CD4-positive, alpha-beta T cell treated with Interleukin-17A for 4 hours (primary cell): ENCODE results near the gene AKR7A3.

Source experiments
- DNase-seq: peaks from one replicate; pipeline ENCODE4 v3.0.0-alpha.2; 2020; ENCODE audit warnings: mixed read lengths

The AKR7A3 gene

DNA sequence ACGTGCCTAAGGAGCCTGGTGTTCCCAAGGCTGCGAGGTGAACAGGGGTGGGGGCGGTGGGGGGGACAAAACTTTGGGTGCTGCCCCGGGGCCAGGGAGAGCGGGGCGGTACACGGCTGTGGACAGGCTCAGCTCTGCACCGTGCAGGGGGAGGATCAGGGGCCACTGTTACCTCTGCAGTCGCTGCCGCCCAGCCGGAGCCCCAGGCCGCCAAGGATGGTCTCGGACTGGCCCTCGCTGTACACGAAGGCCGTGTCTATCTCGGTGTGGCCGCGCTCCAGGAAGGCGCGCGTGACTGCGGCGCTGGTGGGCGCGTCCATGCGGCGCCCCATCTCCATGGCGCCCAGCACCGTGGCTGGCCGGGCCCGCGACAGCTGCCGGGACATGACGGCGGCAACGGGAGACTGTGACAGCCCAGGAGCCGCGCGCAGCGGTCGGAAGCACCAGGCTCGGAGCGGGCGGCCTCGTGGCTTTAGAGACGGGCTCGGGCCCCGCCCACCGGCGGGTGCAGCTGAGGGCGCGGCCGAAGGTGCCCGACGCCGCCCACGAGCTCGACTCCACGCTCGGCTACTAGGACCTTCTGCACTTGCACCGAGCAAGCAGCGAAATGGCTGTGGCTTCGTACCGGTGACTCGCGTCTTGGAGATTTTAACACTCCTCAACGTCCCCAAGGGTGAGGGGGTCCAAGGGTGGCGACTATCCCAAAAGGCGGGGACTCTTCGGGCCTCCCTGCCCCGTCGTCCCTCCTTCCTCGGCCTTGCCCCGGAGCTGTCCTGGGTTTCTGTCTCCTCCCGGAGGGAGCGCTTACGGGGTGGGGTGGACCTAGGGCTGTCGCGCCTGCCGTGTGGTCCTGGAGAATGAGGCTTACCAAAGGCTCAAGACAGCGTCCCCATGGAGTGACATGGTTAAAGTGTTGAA lies at the start of gene AKR7A3:
Gene AKR7A3 (minus strand): TSS at position 447 of the 918 bp plus-strand sequence. CDS start 61 bp downstream, at position 386.
- peak; percentile 75 for DNase-seq

DNA sequence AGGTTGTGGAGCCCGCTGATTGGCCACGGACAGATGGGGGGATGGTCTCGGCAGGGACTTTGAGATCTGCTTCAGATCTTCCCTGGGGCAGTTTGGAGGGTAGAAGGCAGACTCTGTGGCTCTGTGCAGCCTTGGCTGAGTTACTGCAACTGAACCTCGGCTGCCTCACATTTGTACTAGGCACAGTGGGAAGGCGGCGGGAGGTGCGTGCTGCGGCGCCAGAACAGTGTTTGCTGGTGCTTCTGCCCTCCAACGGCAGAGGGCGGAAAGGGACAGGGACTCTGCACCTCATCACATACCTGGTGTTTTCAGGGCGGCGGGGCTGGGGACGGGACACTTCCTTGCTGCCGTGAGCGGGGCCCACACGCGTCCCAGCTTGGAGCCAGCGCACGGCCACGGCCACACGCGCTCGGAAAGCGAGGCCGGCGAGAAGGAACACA lies 49.8 kb upstream of the AKR7A3 start:
- no peak for DNase-seq

DNA sequence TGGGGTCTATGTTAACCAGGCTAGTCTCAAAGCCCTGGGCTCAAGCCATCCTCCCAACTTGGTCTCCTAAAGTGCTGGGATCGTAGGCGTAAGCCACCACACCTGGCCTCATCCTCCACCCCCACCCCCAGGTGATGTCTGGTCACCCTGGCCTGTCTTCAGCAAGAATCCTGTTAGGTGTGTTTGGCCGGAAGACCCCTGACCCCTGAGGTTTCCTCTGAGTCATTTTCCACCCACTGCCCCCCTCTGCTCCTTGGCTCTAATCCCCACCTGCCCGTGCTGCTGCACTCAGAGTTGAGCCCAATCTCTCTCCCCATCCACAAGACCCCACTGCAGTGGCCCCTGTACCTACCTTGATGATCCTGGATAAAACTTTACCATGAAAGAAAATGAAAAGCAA lies 48.7 kb upstream of the AKR7A3 start:
- DNase-seq: no peak

DNA sequence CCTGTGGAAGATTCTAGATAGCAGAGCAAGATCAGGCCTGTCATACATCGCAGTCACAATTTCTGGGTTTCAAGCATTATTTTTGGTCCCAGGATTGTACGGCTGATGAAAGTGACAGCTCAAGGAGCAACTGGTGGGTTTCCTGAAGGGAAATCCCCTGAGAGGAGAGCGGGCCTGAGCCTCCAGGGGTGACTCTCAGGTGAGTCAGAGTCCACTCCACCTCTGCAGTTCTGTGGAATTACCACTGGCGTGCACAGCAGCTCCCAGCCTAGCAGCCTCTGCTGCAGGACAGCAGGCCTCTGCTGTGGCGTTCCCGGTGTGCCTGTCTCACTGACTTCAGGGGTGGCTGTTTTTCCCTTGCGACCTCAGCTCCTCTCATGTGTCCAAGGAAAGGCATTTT lies 48.0 kb upstream of the AKR7A3 start:
- no peak for DNase-seq

DNA sequence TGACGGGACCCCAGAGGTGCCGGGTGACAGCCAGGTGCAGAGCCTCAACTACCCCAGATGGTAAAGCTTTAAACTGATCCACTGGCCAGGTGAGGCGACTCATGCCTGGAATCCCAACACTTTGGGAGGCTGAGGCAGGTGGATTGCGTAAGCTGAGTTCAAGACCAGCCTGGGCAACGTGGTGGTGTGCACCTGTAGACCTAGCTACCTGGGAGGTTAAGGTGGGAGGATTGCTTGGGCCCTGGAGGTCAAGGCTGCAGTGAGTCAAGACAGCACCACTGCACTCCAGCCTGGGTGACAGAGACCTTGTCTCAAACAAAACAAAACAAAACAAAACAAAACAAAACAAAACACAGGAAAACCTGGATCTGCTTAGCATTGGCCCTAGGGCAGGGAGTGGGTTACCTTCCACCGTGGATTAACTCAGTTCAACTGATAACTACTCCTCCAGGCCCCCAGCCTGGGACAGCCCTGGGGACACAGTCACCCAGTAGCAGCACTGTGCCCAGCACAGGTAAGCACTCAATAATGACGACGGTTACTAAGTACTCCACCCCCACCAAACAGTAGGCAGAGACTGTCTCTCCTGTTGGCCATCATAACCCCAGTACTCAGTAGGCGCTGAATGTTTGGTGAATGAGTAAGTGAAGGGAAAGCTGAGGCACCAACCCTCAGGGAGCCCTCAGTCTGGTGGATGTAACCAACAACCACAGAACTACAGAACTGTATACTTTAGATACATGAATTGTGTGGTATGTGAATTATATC lies 45.2 kb upstream of the AKR7A3 start:
- DNase-seq: no peak

DNA sequence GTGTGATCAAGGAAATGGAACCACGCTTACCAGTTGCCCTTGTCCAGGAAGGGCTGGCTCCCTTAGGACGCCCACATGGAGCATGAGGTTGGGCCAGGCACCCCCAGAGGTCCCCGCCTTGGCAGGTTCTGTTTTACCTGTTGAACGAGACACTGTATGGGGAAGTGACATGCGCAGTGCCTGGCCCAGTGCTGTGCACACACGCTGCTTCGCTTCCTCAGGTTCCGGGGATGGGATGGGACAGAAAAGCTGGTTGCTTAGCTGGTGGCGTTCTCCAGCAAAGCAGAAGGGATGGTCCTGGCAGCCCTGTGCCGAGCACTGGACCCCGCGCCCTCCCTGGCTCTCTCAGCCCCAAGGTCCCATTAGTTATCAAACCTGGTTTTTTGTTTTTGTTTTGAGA lies 44.3 kb upstream of the AKR7A3 start:
- DNase-seq: no peak

DNA sequence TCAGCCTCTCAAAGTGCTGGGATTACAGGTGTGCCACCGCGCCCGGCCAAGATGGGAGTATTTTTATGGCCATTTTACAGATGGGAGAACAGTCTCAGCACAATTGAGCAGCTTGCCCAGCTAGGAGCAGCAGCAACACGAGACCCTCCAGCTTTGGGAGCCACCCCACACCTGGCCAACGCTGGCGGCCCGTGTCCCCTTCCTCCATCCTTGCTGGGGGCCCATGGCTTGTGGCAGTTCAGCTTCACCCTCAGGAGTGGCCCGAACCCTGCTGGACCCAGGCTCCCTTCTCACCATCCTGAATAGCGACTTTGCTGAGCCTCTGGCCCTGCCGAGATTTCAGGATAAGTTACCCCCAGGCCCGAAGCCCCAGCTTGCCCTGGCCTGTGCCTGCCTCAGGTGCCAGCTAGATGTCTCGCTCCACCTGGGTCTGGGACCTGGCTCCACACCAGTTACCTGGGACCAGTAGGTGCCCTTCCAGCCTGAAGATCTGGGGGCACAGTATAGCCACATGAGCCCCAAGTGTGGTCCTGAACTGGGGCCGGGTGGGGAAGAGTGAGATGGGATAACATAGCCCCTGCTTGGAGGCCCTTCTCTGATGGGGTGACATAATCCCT lies 42.8 kb upstream of the AKR7A3 start:
- DNase-seq: no peak

DNA sequence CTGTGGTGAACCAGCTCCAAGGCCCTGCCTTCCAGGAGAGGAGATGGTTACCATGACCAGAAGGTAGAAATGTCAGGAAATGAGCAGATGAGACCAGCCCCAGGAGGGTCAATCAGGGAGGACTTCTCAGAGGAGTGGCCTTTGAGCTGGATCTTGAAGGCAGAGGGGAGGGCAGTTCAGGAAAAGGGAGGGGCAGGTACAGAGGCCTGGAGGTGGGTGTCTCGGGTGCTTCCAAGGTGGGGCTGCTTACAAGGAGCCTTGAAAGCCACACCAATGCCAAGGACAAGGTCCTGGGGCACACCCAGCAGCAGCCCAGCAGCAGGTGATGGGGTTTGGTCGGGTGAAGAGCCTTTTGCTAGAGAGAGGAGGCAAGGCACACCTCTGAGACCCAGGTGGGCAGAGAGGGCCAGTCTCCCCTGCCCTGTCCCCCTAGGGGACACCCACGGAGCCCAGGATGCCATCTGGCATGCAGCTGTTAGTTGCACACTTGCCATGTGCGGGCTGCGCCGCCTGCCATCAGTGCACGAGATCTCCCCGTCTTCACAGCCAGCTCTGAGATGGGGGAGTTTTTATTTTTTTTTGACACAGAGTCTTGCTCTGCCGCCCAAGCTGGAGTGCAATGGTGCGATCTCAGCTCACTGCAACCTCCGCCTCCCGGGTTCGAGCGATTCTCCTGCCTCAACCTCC lies 42.0 kb upstream of the AKR7A3 start:
- DNase-seq: no peak

DNA sequence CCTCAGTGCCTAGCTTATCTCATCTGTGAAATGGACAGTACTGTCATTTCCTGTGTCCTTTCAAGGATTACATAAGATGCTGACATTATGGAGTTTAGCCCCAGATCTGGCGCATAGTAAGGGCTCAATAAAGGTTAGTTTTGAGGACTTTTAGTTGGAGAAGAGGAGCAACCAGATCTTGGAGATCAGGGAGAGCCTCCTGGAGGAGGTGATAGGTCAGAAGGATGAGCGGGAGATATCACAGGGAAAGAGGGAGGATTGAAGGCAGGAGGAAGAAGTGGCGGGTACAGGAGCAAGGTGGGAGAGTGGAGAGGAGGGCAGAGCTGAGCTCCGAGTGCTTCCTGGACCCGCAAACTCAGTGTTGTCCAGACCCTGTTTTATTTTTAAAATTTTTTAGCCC lies 41.0 kb upstream of the AKR7A3 start:
- no peak for DNase-seq

DNA sequence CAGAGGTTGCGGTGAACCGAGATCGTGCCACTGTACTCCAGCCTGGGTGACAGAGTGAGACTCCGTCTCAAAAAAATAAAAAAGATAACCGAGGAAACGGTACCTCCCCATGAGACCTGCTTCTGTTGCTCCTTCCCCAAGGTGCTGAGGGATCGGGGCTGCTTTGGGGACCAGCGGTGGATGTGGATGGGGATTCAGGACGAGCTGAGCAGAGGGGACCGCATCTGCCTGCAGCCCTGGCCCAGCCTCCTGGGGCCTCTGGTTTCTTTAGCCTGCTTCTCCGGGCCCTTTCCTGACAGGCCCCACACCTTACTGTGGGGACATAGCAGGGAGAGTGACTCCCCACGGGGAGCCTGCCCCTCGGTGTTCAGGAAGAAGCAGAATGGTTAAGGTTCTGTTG lies 40.6 kb upstream of the AKR7A3 start:
- no peak for DNase-seq

DNA sequence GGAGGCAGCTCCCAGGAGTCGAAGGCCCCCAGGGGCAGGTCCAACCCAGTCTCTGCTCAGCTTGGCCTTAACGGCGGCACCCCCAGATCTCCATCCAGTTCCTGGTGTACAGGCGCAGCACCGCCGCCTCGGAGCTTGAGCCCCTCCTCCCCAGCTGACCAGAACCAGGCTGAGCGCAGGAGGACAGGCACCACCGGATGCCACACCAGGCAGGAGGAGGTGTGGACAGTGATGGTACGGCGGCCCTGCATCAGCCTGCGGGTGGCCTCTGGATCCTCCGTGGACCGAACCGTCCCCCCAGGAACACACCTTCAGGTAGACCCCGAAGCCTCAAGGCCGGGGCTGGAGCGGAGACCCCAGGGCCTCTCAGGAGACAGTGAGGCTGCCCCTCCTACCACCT lies 39.9 kb upstream of the AKR7A3 start:
- DNase-seq: no peak

DNA sequence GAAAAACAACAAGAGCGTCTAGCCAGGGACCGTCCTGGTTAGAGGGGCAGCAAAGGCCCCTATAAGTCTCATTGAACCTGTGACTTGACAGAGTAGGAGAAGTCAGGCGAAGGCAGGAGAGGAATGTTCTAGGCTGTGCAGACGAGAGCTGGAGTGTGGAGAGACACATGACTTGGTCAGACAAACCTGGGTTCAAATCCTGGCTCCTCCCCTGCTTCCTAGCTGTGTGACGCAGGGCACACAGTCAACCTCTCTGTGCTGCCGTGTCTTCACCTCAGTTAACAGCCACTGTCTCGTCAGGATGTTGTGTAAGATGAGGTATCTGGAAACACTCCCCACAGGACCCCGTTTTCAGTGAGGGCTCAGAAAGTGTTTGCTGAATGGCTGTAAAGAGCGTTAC lies 39.2 kb upstream of the AKR7A3 start:
- DNase-seq: no peak

DNA sequence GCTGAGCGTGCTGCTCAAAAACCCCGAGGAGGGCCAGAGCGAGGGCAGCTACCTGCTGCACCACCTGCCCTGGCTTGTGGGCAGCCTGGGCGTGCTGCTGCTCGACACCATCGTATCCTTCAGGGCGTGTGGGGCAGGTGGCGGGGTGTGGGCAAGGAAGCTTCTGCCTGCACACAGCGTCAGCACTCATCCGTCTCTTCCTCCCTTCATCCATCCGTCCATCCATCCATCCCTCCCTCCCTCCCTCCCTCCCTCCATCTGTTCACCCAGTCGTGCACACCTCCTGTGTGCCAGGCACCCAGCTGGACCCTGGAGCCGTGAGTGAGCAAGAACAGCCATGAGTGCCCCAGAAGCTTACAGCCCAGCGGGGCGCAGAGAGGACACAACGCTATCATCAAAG lies 38.7 kb upstream of the AKR7A3 start:
- DNase-seq: no peak

DNA sequence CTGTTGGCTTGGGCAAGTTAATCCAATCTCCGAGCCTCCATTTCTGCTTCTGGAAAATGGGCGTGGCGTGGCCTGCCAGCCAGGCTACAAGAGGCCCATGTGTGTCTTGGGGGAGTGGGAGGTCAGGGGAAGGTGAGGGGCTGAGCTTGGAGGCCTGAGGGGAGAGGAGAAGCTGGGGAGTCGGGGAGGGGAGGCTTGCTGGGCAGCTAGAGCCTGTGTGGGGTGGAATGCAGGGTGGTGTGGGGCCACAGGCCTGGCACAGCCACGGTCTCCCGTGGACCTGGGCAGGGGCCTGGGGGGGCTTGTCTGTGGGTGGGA lies 38.1 kb upstream of the AKR7A3 start:
- no peak for DNase-seq

DNA sequence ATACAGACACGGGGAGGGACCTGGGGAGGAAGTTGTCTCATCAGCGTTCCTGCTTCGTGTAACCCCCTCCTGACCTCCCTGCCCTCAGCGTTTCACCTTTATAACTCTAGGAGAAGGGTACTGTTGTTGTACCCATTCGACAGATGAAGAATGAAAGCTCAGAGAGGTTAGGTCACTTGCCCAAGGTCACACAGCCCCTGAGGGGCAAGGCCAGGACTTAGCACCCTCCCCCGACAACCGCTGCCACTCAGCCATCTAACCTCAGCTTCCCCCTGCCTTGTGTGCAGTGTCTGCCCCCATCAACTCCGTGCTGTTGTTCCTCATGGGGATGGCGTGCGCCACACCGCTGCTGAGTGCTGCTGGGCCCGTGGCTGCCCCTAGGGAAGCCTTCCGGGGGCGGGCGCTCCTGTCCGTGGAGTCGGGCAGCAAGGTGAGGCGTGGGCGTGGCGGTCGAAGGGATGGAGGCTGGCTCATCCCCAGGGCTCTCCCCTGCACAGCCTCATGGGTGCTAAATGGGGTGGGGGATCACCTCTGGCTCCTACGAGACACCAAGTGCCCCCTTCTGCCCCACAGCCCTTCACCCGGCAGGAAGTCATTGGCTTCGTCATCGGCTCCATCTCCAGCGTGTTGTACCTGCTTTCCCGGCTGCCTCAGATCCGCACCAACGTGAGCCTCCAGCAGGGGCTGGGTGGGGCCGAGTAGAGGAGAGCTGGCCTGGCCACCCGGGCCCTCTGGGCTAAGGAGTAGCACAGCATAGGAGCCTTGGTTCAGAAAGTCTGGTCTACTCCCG lies 37.6 kb upstream of the AKR7A3 start:
- DNase-seq: no peak

DNA sequence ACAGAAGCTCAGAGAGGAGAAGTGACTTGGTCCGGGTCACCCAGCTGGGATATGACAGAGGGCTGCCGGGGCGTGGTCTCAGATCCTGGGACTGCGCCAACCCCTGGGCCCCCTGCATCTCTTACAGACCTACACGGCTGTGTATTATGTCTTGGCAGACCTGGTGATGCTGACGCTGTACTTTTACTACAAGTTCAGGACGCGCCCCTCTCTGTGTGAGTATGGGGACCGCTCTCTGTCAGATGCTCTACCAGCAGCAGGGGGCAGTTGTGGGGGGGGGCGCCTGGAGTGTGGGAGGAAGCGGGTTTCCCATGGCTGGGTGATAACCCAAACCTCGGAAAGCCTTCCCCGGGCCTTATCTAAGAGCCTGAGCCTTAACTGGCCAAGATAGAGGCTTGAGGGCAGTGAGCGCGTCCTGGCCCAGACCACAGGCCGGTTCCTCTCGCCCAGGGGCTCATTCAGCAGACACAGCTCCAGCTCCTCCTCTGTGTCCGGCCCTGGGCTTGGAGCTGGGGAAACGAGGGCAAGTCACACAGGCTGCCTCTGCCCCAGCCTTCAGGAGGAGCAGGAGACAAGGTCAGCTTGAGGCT lies 36.9 kb upstream of the AKR7A3 start:
- no peak for DNase-seq

DNA sequence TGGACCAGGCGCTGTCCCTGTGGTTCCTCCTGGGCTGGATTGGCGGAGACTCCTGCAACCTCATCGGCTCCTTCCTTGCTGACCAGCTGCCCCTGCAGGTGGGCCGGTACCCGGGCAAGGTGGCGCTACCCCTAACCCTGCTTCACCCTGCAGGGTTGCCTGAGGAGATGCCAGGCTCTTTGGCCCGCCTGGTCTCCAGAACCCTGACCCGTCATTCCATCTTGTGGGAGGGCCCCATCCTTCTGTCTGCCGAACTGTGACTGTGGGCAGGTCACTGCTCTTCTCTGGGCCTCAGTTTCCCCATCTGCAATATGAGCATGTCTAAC lies 36.1 kb upstream of the AKR7A3 start:
- DNase-seq: no peak

DNA sequence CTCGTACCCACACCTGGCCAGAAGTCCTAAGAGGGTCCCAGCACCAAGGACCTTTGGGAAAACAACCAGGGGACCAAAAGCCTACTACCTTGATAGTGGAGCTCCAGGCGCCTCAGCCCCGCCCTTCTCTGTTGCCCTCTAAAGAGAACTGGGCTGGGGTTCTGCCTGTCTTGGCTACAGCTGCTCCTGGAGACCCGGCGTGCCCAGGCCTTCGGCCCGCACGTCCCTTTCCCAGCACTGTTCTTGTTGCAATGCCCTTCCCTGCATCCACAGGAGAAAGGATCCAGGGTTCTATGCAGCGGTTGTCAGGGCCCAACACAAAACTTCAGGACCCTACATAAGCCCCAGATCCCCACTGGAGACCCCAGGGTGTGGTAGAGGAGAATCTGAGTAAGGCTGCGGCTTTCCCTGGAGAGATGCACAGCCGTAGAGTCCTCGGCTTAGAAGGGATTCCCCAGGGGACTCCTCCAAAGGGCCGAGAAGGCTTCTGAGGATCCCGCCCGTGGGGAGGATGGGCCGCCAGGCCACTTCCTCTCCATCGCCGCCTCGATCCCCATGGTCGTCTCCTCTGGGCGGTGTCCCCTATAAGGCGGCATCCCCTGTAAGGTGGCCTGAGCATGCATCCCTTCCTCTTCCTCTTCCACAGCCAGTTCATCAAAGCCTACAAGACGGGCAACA lies 35.6 kb upstream of the AKR7A3 start:
- no peak for DNase-seq

DNA sequence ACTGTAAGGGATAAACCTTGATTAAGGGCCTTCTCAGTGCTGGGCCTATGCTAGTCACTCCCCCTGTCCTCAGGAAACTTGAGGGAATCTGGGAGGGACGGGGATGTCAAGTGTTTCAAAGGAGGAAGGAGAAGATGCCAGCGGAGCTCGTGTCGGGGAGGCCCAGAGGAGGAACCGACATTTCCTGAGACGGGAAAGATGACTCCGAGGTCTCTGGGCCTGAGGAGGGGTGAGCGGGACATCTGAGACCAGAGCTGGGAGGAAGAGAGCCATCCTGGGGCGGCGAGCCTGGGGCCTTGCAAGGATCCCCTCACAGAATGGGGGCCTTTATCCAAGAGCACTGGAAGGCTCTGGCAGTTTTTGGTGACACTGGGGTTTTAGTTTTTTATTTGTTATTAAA lies 33.9 kb upstream of the AKR7A3 start:
- DNase-seq: no peak

DNA sequence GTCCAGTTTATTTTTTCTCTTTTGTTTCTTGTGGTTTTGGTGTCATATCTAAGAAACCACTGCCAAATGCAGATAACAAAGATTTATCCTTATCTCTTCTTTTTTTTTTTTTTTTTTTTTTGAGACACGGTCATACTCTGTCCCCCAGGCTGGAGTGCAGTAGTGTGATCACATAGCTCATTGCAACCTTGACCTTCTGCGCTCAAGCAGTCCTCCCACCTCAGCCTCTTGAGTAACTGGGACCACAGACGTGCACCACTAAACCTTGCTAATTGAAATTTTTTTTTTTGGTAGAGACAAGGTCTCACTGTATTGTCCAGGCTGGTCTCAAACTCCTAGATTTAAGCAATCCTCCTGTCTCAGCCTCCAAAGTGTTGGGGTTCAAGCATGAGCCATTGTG lies 32.5 kb upstream of the AKR7A3 start:
- no peak for DNase-seq

DNA sequence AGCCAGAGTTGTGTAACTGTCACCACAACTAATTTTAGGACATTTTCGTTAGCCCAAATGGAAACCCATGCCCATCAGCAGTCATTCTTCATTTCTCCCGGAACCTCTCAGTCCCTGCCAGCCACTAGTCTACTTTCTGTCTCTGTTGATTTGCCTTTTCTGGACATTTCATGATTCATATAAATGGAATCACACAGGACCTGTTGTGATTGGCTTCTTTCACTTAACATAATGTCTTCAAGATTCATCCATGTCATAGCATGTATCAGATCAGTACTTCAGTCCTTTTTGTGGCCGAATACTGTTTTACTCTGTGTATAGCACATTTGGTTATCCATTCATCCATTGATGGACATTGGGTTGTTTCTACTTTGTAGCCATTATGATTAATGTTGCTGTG lies 30.6 kb upstream of the AKR7A3 start:
- DNase-seq: no peak
